Loucy (cell line): ENCODE data around the gene CCDC182.

Source experiments
- EZH2phosphoT487 ChIP-seq: fragments of 200-600 bp; IDR thresholded peaks from 2 replicates; pipeline ENCODE4 v1.6.1; 2018; ENCODE audit warnings: antibody characterized with exemption, mild to moderate bottlenecking, moderate library complexity, borderline replicate concordance
- TF ChIP-seq, protein P1 (sequence below): fragments of 200-600 bp; sonication (generic); conservative IDR thresholded peaks from 2 replicates; pipeline ENCODE4 v1.5.1; 2014; ENCODE audit warnings: mild to moderate bottlenecking, antibody characterized with exemption, low read length

DNA sequence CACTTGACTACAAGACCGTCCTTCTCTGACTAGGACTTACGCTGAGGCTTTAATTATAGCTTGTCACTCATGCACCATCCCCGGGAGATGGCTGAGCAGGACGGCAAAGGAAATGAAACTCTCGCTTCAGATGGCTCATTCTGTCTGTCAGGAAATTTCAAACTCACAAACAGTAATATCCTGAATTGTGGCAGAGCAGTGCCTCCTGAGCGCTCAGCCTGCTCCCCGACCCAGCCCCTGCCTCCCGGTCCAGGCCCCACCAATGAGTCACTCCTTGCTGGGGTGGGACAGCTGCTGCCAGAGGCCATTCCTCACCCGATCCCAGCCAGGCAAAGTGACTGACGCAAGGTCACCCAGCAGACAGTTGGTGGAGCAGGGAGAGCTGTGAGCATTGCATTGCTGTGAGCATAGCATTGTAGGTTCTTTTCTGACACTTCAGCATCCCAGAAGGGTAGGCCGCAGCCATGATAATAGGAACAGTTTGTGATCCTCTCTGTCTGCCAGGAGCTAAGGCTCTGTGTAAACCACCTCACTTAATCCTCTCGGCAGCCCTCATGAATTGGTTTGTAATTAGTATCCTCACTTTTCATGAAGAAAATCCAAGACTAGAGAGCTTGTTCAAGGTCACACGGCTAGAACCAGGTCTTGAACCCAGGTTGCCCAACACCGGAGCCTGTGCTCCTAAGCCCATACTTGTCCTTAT lies 20.9 kb downstream of the CCDC182 start:
- TF ChIP-seq, protein P1, sequence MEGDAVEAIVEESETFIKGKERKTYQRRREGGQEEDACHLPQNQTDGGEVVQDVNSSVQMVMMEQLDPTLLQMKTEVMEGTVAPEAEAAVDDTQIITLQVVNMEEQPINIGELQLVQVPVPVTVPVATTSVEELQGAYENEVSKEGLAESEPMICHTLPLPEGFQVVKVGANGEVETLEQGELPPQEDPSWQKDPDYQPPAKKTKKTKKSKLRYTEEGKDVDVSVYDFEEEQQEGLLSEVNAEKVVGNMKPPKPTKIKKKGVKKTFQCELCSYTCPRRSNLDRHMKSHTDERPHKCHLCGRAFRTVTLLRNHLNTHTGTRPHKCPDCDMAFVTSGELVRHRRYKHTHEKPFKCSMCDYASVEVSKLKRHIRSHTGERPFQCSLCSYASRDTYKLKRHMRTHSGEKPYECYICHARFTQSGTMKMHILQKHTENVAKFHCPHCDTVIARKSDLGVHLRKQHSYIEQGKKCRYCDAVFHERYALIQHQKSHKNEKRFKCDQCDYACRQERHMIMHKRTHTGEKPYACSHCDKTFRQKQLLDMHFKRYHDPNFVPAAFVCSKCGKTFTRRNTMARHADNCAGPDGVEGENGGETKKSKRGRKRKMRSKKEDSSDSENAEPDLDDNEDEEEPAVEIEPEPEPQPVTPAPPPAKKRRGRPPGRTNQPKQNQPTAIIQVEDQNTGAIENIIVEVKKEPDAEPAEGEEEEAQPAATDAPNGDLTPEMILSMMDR, result no peak
- no peak for TF ChIP-seq EZH2phosphoT487
